HCT116 (cell line): ENCODE results near the gene GABBR2. TPM values are rescaled to one million over a fixed set of nuclear protein-coding genes. Genes with fewer than 3 reads are reported as not detected.

Source experiments
- ATAC-seq: fragments of 200-7000 bp; cut with Tn5 transposase; 2 replicates; pipeline ENCODE4 v1.9.1; 2020; ENCODE audit warnings: mild to moderate bottlenecking, moderate library complexity
- BruUV-seq: library from RNA; stranded (reverse); fragments of 400-500 nt; replicated peaks from 2 replicates; lab custom pipeline; 2021; lab: Mats Ljungman, UMichigan
- CTCF ChIA-PET: fragments of 300-600 bp; sonication (Branson Sonifier 250); formaldehyde crosslinking; loops from one replicate; lab custom pipeline; 2021; ENCODE audit warnings: antibody characterized with exemption; lab: Charles Lee
- POLR2A ChIA-PET: fragments of 300-600, 350-600 bp; sonication (Branson Sonifier 250); formaldehyde crosslinking; loops from one replicate; lab custom pipeline; 2021; ENCODE audit warnings: antibody characterized with exemption; lab: Charles Lee
- RAD21 ChIA-PET, 2 experiments: fragments of 300-600 bp; sonication (Branson Sonifier 250); formaldehyde crosslinking; loops; one replicate each; lab custom pipeline; 2023; ENCODE audit warnings: low total read pairs in 2 of 2; ENCODE audit not compliant: uncharacterized antibody in 2 of 2, unreplicated experiment in 2 of 2, low non-redundant PET in 1 of 2; lab: Charles Lee
- DNase-seq: peaks from one replicate; pipeline ENCODE4 v3.0.0-alpha.2; 2010; ENCODE audit warnings: low read depth, low spot score
- H2AFZ ChIP-seq: fragments of 200-600 bp; shearing (Covaris generic), sonication (generic); 2 replicates; pipeline ENCODE4 v1.6.1; 2017; ENCODE audit warnings: low read depth, mixed run types, mixed read lengths, antibody characterized with exemption, low read length; ENCODE audit not compliant: poor library complexity, severe bottlenecking
- H3K27ac ChIP-seq: 2 replicates; pipeline ENCODE4 v1.5.1; 2012; ENCODE audit warnings: low read depth, low read length
- H3K27me3 ChIP-seq: fragments of 200-600 bp; sonication (generic); 2 replicates; pipeline ENCODE4 v1.6.1; 2016; ENCODE audit warnings: mixed run types, low read length, mixed read lengths; ENCODE audit not compliant: insufficient read depth
- H3K36me3 ChIP-seq, 2 experiments: fragments of 200-500 bp in 1 of 2; fragments of 200-600 bp in 1 of 2; sonication (Bioruptor generic) in 1 of 2; sonication (generic) in 1 of 2; 2 replicates each; pipeline versions ENCODE4 v1.5.1 to v1.6.1; 2014 to 2016; ENCODE audit warnings: low read length in 2 of 2, inconsistent platforms in 1 of 2, mixed read lengths in 1 of 2, mixed run types in 1 of 2; ENCODE audit not compliant: insufficient read depth in 2 of 2, control insufficient read depth in 1 of 2
- H3K4me1 ChIP-seq, 2 experiments: fragments of 200-600 bp in 1 of 2; sonication (generic) in 1 of 2; 2 replicates each; pipeline versions ENCODE4 v1.5.1 to v1.6.1; 2012 to 2017; ENCODE audit warnings: low read length in 2 of 2, inconsistent platforms in 1 of 2, mild to moderate bottlenecking in 1 of 2, mixed read lengths in 1 of 2, mixed run types in 1 of 2, moderate library complexity in 1 of 2; ENCODE audit not compliant: insufficient read depth in 2 of 2, control insufficient read depth in 1 of 2
- H3K4me2 ChIP-seq: fragments of 200-600 bp; sonication (generic); 2 replicates; pipeline ENCODE4 v1.6.1; 2017; ENCODE audit warnings: mixed run types, low read length, mixed read lengths
- H3K4me3 ChIP-seq, 2 experiments: fragments of 200-600 bp in 1 of 2; sonication (generic) in 1 of 2; replicated peaks in 1 of 2; 2 replicates each; pipeline ENCODE4 v1.5.1; 2011 to 2016; ENCODE audit warnings: low read length in 2 of 2, control low read depth in 1 of 2, low read depth in 1 of 2, mild to moderate bottlenecking in 1 of 2, mixed read lengths in 1 of 2, mixed run types in 1 of 2
- H3K79me2 ChIP-seq: fragments of 200-600 bp; sonication (generic); 2 replicates; pipeline ENCODE4 v1.6.1; 2017; ENCODE audit warnings: mild to moderate bottlenecking, mixed run types, low read length, moderate library complexity, mixed read lengths; ENCODE audit not compliant: insufficient read depth
- H3K9ac ChIP-seq: fragments of 200-600 bp; sonication (generic); 2 replicates; pipeline ENCODE4 v1.6.1; 2016; ENCODE audit warnings: low read length, mixed read lengths
- H3K9me2 ChIP-seq: fragments of 200-600 bp; sonication (generic), shearing (Covaris generic); 2 replicates; pipeline ENCODE4 v1.6.1; 2017; ENCODE audit warnings: mixed run types, mild to moderate bottlenecking, moderate library complexity; ENCODE audit not compliant: insufficient read depth
- H3K9me3 ChIP-seq, 2 experiments: fragments of 200-500 bp in 1 of 2; fragments of 200-600 bp in 1 of 2; sonication (Bioruptor generic) in 1 of 2; sonication (generic) in 1 of 2; 2 replicates each; pipeline ENCODE4 v1.6.1; 2014 to 2017; ENCODE audit warnings: low read length in 2 of 2, mixed read lengths in 2 of 2, inconsistent platforms in 1 of 2, low read depth in 1 of 2, mild to moderate bottlenecking in 1 of 2, mixed run types in 1 of 2, moderate library complexity in 1 of 2; ENCODE audit not compliant: control insufficient read depth in 1 of 2, insufficient read depth in 1 of 2
- H4K20me1 ChIP-seq: fragments of 200-600 bp; sonication (generic), shearing (Covaris generic); 2 replicates; pipeline ENCODE4 v1.6.1; 2017; ENCODE audit warnings: mixed run types, mild to moderate bottlenecking, moderate library complexity; ENCODE audit not compliant: insufficient read depth
- CBX3 ChIP-seq: IDR thresholded peaks from 2 replicates; pipeline ENCODE4 v1.6.1; 2012; ENCODE audit warnings: low read depth
- CEBPB ChIP-seq: IDR thresholded peaks from 2 replicates; pipeline ENCODE4 v1.6.1; 2012; ENCODE audit warnings: low read depth
- RAD21 ChIP-seq: IDR thresholded peaks from 2 replicates; pipeline ENCODE4 v1.6.1; 2012; ENCODE audit warnings: low read depth, mild to moderate bottlenecking
- SP1 ChIP-seq: IDR thresholded peaks from 2 replicates; pipeline ENCODE4 v1.6.1; 2012; ENCODE audit warnings: low read depth
- TCF7L2 ChIP-seq: IDR thresholded peaks from 2 replicates; pipeline ENCODE4 v1.7.0; 2011; ENCODE audit warnings: borderline replicate concordance, inconsistent platforms; ENCODE audit not compliant: insufficient read depth, insufficient read length; ENCODE audit errors: extremely low read depth
- ZNF274 ChIP-seq: fragments of 200-500 bp; sonication (Bioruptor generic); IDR thresholded peaks from 2 replicates; pipeline ENCODE4 v1.6.1; 2014; ENCODE audit warnings: mild to moderate bottlenecking, low read depth, low read length, inconsistent platforms
- intact Hi-C: fragments of 100-400 bp; cut with micrococcal nuclease; formaldehyde crosslinking; loops from 2 replicates; pipeline ENCODE4 v1.10.0; 2022
- total RNA-seq: library from RNA; stranded (reverse); gene quantifications from one replicate; pipeline ENCODE4 v1.2.1, GENCODE V29; 2021; ENCODE audit not compliant: unreplicated experiment
- TF ChIP-seq, protein P1 (sequence below): IDR thresholded peaks from 2 replicates; pipeline ENCODE4 v1.6.1; 2011; ENCODE audit warnings: mild to moderate bottlenecking, low read length, moderate library complexity; ENCODE audit not compliant: insufficient replicate concordance; ENCODE audit errors: extremely low read depth
- TF ChIP-seq, protein P2 (sequence below): IDR thresholded peaks from 2 replicates; pipeline ENCODE4 v1.6.1; 2012
- TF ChIP-seq, protein P3 (sequence below), 3 experiments: fragments of 200-600 bp in 1 of 3; sonication (generic) in 1 of 3; IDR thresholded peaks in 2 of 3; conservative IDR thresholded peaks in 1 of 3; 2 replicates each; pipeline ENCODE4 v1.5.1; 2012 to 2017; ENCODE audit warnings: low read depth in 2 of 3, low read length in 2 of 3, antibody characterized with exemption in 1 of 3, borderline replicate concordance in 1 of 3, control low read depth in 1 of 3, mild to moderate bottlenecking in 1 of 3, mixed read lengths in 1 of 3, mixed run types in 1 of 3, moderate library complexity in 1 of 3; ENCODE audit not compliant: insufficient read depth in 1 of 3

Gene GABBR2
- total RNA-seq, 1 experiment from 2014 or later, result 0.15 TPM

DNA sequence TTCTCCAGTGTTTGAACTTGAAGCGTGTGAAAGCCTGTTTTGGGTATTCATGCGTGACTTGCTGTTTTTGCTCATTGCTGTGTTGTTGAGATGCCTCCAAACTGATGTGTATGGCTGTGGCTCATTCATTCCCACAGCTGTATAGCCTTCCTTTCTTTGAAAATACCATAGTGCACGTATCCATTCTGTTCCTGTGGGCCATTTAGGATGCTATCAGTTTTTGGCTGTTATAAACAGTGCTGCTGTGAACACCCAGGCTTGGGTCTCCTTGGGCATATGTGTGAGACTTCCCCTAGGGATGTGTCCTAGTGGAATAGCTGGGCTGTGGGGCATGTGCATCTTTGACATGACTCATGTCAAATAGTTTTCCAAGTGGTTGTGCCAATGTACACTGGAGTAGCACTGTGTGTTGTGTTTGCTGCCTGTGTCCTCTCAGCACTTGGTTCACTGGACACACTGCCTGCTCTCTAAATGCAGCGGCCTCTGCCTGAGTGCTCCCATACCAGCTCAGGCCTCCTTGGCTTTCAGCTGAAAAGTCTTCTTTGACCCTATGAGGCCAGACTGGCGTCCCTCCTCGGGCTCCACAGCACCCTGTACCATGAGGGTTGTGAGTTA is 350.7 kb downstream of the GABBR2 start:
- CTCF ChIA-PET, result no interaction called here
- no peak overlapping the region for H3K4me2 ChIP-seq

More for the DNA sequence above, 350.7 kb downstream of the GABBR2 start:
- H4K20me1 ChIP-seq, result no peaks in the 10 kb centered on the region
- TF ChIP-seq, protein P1, sequence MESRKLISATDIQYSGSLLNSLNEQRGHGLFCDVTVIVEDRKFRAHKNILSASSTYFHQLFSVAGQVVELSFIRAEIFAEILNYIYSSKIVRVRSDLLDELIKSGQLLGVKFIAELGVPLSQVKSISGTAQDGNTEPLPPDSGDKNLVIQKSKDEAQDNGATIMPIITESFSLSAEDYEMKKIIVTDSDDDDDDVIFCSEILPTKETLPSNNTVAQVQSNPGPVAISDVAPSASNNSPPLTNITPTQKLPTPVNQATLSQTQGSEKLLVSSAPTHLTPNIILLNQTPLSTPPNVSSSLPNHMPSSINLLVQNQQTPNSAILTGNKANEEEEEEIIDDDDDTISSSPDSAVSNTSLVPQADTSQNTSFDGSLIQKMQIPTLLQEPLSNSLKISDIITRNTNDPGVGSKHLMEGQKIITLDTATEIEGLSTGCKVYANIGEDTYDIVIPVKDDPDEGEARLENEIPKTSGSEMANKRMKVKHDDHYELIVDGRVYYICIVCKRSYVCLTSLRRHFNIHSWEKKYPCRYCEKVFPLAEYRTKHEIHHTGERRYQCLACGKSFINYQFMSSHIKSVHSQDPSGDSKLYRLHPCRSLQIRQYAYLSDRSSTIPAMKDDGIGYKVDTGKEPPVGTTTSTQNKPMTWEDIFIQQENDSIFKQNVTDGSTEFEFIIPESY, result no peak
- TF ChIP-seq CBX3 (no peak), SP1 (no peak), RAD21 (no peak), CEBPB (no peak), TCF7L2 (no peak), ZNF274 (no peak)
- TF ChIP-seq, protein P2, sequence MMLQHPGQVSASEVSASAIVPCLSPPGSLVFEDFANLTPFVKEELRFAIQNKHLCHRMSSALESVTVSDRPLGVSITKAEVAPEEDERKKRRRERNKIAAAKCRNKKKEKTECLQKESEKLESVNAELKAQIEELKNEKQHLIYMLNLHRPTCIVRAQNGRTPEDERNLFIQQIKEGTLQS, result no peak
- TF ChIP-seq, protein P3, sequence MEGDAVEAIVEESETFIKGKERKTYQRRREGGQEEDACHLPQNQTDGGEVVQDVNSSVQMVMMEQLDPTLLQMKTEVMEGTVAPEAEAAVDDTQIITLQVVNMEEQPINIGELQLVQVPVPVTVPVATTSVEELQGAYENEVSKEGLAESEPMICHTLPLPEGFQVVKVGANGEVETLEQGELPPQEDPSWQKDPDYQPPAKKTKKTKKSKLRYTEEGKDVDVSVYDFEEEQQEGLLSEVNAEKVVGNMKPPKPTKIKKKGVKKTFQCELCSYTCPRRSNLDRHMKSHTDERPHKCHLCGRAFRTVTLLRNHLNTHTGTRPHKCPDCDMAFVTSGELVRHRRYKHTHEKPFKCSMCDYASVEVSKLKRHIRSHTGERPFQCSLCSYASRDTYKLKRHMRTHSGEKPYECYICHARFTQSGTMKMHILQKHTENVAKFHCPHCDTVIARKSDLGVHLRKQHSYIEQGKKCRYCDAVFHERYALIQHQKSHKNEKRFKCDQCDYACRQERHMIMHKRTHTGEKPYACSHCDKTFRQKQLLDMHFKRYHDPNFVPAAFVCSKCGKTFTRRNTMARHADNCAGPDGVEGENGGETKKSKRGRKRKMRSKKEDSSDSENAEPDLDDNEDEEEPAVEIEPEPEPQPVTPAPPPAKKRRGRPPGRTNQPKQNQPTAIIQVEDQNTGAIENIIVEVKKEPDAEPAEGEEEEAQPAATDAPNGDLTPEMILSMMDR (IDR thresholded peaks at IDR 0.05 in 2 of 3, conservative IDR thresholded peaks at IDR 0.05 in 1 of 3; ENCODE audit: borderline replicate concordance in 1 of 3, insufficient read depth in 1 of 3, low read depth in 2 of 3, low read length in 2 of 3), result no peak
- H3K27me3 ChIP-seq, result no peaks in the 10 kb centered on the region
- H3K9ac ChIP-seq, result no peak overlapping the region
- BruUV-seq, result no TSS peak
- DNase-seq (no peak), ATAC-seq (no peak)
- H3K36me3 ChIP-seq, result no peaks in the 10 kb centered on the region
- ChIA-PET POLR2A (no interaction called here), RAD21 (no interaction called here)
- H3K9me3 ChIP-seq, result no peaks in the 10 kb centered on the region
- intact Hi-C loops, result no loop called here
- H3K27ac ChIP-seq, result no peak overlapping the region
- no peak overlapping the region for H2AFZ ChIP-seq
- H3K4me3 ChIP-seq, result no peak overlapping the region
- H3K79me2 ChIP-seq, result no peaks in the 10 kb centered on the region
- H3K4me1 ChIP-seq, result no peaks in the 10 kb centered on the region
- no peaks in the 10 kb centered on the region for H3K9me2 ChIP-seq
